K562 (cell line): ENCODE data around the gene EPHB1. TPM values are rescaled to one million over a fixed set of nuclear protein-coding genes. Genes with fewer than 3 reads are reported as not detected.
A peak's percentile ranks its signal among the peaks of the same experiment; 100 is the strongest.

Experiments
- ARID1B ChIP-seq: fragments of 450-650 bp; IDR thresholded peaks from 2 replicates; pipeline ENCODE4 v1.6.1; 2016; ENCODE audit warnings: antibody characterized with exemption, mild to moderate bottlenecking, inconsistent platforms
- CREB3 ChIP-seq: fragments of 450-650 bp; conservative IDR thresholded peaks from 2 replicates; pipeline ENCODE4 v1.6.1; 2016; ENCODE audit warnings: missing genetic modification characterization, low read depth, mild to moderate bottlenecking, missing compliant biosample characterization, moderate library complexity
- HSF4 ChIP-seq: fragments of 250-450 bp; sonication (Bioruptor Pico); IDR thresholded peaks from 2 replicates; pipeline ENCODE4 v2.1.2; 2022; ENCODE audit warnings: mild to moderate bottlenecking, moderate library complexity, borderline replicate concordance
- ILF3 ChIP-seq: fragments of 450-650 bp; IDR thresholded peaks from 2 replicates; pipeline ENCODE4 v1.6.1; 2018; ENCODE audit warnings: antibody characterized with exemption, mild to moderate bottlenecking, moderate library complexity, borderline replicate concordance
- KAT8 ChIP-seq: fragments of 450-650 bp; IDR thresholded peaks from 2 replicates; pipeline ENCODE4 v1.6.1; 2016; ENCODE audit warnings: low read depth, mild to moderate bottlenecking
- POU5F1 ChIP-seq: fragments of 150-350 bp; IDR thresholded peaks from 2 replicates; pipeline ENCODE4 v1.6.1; 2014; ENCODE audit warnings: borderline replicate concordance, low read length, low read depth, mild to moderate bottlenecking; ENCODE audit not compliant: partially characterized antibody
- RBM14 ChIP-seq: fragments of 200-400 bp; formaldehyde crosslinking; IDR thresholded peaks from 2 replicates; pipeline ENCODE4 v1.6.1; 2018; ENCODE audit warnings: low read depth, mild to moderate bottlenecking, low read length, moderate library complexity, borderline replicate concordance; ENCODE audit not compliant: insufficient read depth
- TFE3 ChIP-seq: fragments of 450-650 bp; formaldehyde crosslinking; IDR thresholded peaks from 2 replicates; pipeline ENCODE4 v1.4.0; 2020; ENCODE audit warnings: mild to moderate bottlenecking, mixed read lengths
- ZNF586 ChIP-seq: fragments of 450-650 bp; formaldehyde crosslinking; conservative IDR thresholded peaks from 2 replicates; pipeline ENCODE4 v1.4.0; 2020; ENCODE audit warnings: mild to moderate bottlenecking, moderate library complexity
- ZNF592 ChIP-seq: fragments of 450-650 bp; IDR thresholded peaks from 2 replicates; pipeline ENCODE4 v1.6.1; 2017; ENCODE audit warnings: antibody characterized with exemption, mild to moderate bottlenecking
- ZNF717 ChIP-seq: fragments of 250-450 bp; sonication (Bioruptor Pico); IDR thresholded peaks from 2 replicates; pipeline ENCODE4 v1.5.0; 2021
- ZNF766 ChIP-seq: fragments of 200-800 bp; sonication (Bioruptor generic); conservative IDR thresholded peaks from 2 replicates; pipeline ENCODE4 v1.6.1; 2016; ENCODE audit warnings: missing genetic modification characterization, missing compliant biosample characterization
- polyA plus RNA-seq, 8 experiments: library from polyadenylated mRNA; depleted of rRNA in 4 of 8; stranded (reverse) in 5 of 8; unstranded in 3 of 8; fragments of >200 nt; fragmentation: Nextera tagmentation in 2 of 8; fragmentation: Illumina TruSeq in 1 of 8; extraction: Ambion mirVana in 2 of 8; extraction: Trizol in 1 of 8; gene quantifications; 2 replicates each; pipeline versions ENCODE4 v1.2.1 to v1.2.3, GENCODE V29; 2011 to 2014; ENCODE audit warnings: inconsistent platforms in 1 of 8, missing spikeins in 1 of 8
- total RNA-seq, 7 experiments: library from RNA; depleted of rRNA in 6 of 7; stranded (reverse); fragments of >200 nt in 6 of 7; fragmentation: Illumina TruSeq in 2 of 7; extraction: Trizol in 2 of 7; gene quantifications; 2 replicates each; pipeline versions ENCODE4 v1.2.1 to v1.2.3, GENCODE V29; 2011 to 2021; ENCODE audit warnings: low replicate concordance in 1 of 7
- TF ChIP-seq, protein P1 (sequence below), 3 experiments: IDR thresholded peaks in 2 of 3; conservative IDR thresholded peaks in 1 of 3; 2 replicates each; pipeline ENCODE4 v1.5.1; 2011 to 2012; ENCODE audit warnings: low read length in 3 of 3, mild to moderate bottlenecking in 3 of 3, control low read depth in 2 of 3, improper control_type of control experiment in 1 of 3, inconsistent platforms in 1 of 3, low read depth in 1 of 3, mixed read lengths in 1 of 3, moderate library complexity in 1 of 3; ENCODE audit not compliant: insufficient read depth in 2 of 3
- TF ChIP-seq, protein P2 (sequence below), 2 experiments: IDR thresholded peaks in 1 of 2; conservative IDR thresholded peaks in 1 of 2; 2 replicates each; pipeline ENCODE4 v1.6.1; 2016; ENCODE audit warnings: low read depth in 2 of 2, mild to moderate bottlenecking in 1 of 2, missing compliant biosample characterization in 1 of 2, missing genetic modification characterization in 1 of 2, moderate library complexity in 1 of 2

Gene EPHB1
- total and polyA plus RNA-seq, 9 of the 15 experiments (the other 6 are each of a cell fraction or from before 2014, with no cell fraction given): 0.29 TPM; not detected in 8

GRCh38 chr3:134794950-134795745 lies at the start of gene EPHB1 (continued):
- TF ChIP-seq ARID1B (no peak), ZNF717 (CRISPR knock-in tag) (no peak), TFE3 (no peak), ZNF586 (CRISPR knock-in tag) (no peak), ZNF592 (no peak), ILF3 (no peak), RBM14 (no peak), CREB3 (tag) (no peak), ZNF766 (CRISPR knock-in tag) (no peak), KAT8 (no peak), POU5F1 (no peak), HSF4 (CRISPR knock-in tag) (no peak)
- TF ChIP-seq, protein P1, sequence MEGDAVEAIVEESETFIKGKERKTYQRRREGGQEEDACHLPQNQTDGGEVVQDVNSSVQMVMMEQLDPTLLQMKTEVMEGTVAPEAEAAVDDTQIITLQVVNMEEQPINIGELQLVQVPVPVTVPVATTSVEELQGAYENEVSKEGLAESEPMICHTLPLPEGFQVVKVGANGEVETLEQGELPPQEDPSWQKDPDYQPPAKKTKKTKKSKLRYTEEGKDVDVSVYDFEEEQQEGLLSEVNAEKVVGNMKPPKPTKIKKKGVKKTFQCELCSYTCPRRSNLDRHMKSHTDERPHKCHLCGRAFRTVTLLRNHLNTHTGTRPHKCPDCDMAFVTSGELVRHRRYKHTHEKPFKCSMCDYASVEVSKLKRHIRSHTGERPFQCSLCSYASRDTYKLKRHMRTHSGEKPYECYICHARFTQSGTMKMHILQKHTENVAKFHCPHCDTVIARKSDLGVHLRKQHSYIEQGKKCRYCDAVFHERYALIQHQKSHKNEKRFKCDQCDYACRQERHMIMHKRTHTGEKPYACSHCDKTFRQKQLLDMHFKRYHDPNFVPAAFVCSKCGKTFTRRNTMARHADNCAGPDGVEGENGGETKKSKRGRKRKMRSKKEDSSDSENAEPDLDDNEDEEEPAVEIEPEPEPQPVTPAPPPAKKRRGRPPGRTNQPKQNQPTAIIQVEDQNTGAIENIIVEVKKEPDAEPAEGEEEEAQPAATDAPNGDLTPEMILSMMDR (IDR thresholded peaks at IDR 0.05 in 2 of 3, conservative IDR thresholded peaks at IDR 0.05 in 1 of 3; ENCODE audit: insufficient read depth in 2 of 3, low read depth in 1 of 3, low read length in 3 of 3): peak; percentile 68 to 72 (median 71)
- TF ChIP-seq, protein P2, sequence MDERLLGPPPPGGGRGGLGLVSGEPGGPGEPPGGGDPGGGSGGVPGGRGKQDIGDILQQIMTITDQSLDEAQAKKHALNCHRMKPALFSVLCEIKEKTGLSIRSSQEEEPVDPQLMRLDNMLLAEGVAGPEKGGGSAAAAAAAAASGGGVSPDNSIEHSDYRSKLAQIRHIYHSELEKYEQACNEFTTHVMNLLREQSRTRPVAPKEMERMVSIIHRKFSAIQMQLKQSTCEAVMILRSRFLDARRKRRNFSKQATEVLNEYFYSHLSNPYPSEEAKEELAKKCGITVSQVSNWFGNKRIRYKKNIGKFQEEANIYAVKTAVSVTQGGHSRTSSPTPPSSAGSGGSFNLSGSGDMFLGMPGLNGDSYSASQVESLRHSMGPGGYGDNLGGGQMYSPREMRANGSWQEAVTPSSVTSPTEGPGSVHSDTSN (CRISPR knock-in tag; IDR thresholded peaks at IDR 0.05; ENCODE audit: low read depth): no peak
- TF ChIP-seq, protein P2 (tag; conservative IDR thresholded peaks at IDR 0.05; ENCODE audit: low read depth): no peak
